PC-9 (cell line): Measurements from ENCODE around the gene IGFBP5.

Experiments used
- CTCF ChIP-seq: fragments of 200-600 bp; sonication (generic); conservative IDR thresholded peaks from 2 replicates; pipeline ENCODE4 v1.6.1; 2017; ENCODE audit warnings: mixed run types, antibody characterized with exemption, mild to moderate bottlenecking, moderate library complexity
- EZH2 ChIP-seq: fragments of 200-600 bp; sonication (generic); IDR thresholded peaks from 2 replicates; pipeline ENCODE4 v1.8.0; 2017; ENCODE audit warnings: antibody characterized with exemption, low read depth

GRCh38 chr2:216700781-216701180 lies 5.4 kb upstream of the IGFBP5 start:
- TF ChIP-seq EZH2, result no peak
- TF ChIP-seq CTCF, result no peak
